ENCODE data around the gene P2RY6. TPM values are rescaled to one million over a fixed set of nuclear protein-coding genes. Genes with fewer than 3 reads are reported as not detected.

P2RY6 gene
- total and polyA plus RNA-seq, 2 experiments from 2014 or later, result 0.76 to 0.99 TPM

DNA sequence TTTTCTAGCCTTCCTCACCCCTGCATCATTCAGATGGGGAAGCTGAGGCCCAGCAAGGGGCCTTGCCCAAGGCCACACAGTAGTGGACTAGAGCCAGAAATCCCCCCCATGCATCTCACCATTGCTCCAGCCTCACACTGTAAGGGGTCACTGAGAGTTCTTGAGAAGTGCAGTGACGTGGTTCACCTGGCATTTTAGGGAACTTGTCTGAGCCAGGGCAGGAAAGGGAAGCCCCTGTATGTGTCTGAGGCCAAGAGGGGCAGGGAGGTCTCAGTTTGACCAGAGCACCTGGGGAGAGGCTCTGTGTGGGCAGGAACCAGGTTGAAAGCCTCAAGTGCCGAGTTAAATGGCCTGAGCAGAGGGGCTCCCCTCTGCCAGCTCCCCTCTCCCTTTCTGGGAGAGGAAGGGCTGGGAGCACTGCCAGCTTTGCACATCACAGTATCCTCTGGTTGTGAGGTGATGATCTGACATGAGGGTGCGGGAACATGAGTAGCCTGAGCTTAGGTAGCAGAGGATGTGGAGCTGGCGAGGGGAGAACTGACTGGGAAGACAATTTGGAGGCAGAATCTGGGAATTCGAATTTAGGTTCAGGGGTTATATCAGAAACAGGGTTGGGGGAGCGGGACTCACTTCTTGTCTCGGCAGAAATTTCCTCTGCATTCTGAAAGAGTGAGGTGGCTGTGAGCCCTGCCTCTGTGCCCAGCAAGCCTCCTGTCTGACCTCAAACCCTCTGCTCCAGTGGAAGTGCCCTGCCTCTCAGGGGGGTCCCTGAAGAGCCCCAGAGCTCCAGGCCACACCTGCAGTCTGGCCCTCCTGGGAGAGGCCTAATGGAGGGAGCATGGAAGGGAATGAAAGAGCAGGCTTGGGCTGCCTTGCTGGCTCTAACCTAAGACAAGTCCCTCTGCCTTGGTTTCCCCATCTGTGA is 50.5 kb downstream of the P2RY6 start:
- no peak overlapping the region for H3K4me3 ChIP-seq
- no peak overlapping the region for H2AFZ ChIP-seq
- H4K20me1 ChIP-seq (ENCODE audit: insufficient read depth), result peaks cover 6% of the 10 kb centered on the region; the same call in 1 of the 2 replicates
- WGBS, 2 experiments (ENCODE audit: low coverage in 1 of 2, low lambda C conversion rate in 2 of 2, missing lambda C conversion rate in 2 of 2), result 66 to 73% methylated on average over 7 of the region's 7 CpGs
- no peaks in the 10 kb centered on the region for H3K9me2 ChIP-seq (ENCODE audit: insufficient read depth)
- in situ Hi-C loops (cut with MboI), result no loop called here
- H3K27me3 ChIP-seq (replicated peaks; ENCODE audit: insufficient read depth), result no peaks in the 10 kb centered on the region
- H3K36me3 ChIP-seq (ENCODE audit: low read depth), result no peaks in the 10 kb centered on the region
- peaks cover 71% of the 10 kb centered on the region for H3K4me1 ChIP-seq (ENCODE audit: insufficient read depth)
- peaks cover 100% of the 10 kb centered on the region for H3K79me2 ChIP-seq (ENCODE audit: insufficient read depth)
- H3K9ac ChIP-seq, result peak overlapping the region; percentile 59
- peak overlapping the region; percentile 55 for H3K4me2 ChIP-seq (ENCODE audit: unreplicated experiment)
- peak; percentile 61 for DNase-seq
- H3F3A ChIP-seq (ENCODE audit: insufficient read depth), result peaks cover 42% of the 10 kb centered on the region
- no peak for TF ChIP-seq EZH2 (IDR thresholded peaks at IDR 0.05; ENCODE audit: insufficient read depth, poor library complexity, severe bottlenecking)
- TF ChIP-seq EZH2phosphoT487 (IDR thresholded peaks at IDR 0.05; ENCODE audit: insufficient read depth, low read depth), result no peak
- H3K27ac ChIP-seq, result peak overlapping the region; percentile 74
- H3K9me3 ChIP-seq (ENCODE audit: low read depth), result no peaks in the 10 kb centered on the region

DNA sequence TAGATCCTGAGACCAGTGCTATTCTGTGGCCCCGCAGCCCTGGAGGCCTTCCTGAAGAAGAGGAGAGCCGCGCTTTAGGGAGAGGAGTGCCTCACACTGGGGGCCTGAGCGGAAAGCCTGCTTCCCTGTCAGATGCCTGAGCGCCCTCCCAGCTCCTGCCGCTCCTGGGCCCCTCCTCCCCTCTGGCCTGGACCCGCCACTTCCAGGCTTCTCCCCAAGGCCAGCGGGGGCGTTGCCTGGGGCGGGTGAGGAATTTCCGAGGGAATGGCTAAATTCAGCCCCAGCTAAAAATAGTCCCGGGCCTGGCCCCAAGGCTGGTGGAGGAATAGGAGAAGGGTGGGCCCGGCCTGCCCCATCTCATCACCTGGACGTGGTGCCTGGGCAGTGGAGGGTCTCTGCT is 51.3 kb downstream of the P2RY6 start:
- in situ Hi-C loops (cut with MboI), result no loop called here
- peak overlapping the region; percentile 29; the same call in 1 of the 2 replicates for H3K4me3 ChIP-seq

DNA sequence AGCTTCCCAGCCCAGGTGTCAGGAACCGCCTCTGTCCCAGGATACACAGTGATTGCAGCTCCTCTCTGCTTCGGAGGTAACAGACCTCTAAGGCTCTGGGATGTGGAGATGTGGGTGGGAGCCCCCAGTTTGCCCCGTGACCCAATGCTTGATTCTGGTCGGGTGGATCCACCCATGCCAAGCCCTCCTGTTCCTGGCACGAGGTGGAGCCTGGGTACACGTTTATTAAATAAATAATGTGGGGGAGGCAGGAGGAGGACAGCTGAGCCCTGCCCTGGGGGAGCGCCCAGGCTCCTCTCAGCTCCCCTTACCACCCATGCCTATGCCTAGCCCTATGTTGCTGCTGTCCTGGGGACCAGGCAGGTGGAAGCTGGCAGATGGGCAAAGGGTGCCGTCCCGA is 52.0 kb downstream of the P2RY6 start:
- Histone ChIP-seq H3K27ac (peak overlapping the region; percentile 74), H3K4me2 (ENCODE audit: unreplicated experiment) (peak overlapping the region; percentile 55), H2AFZ (no peak overlapping the region), H4K20me1 (ENCODE audit: insufficient read depth) (no peaks in the 10 kb centered on the region; the same call in 1 of the 2 replicates), H3K36me3 (ENCODE audit: low read depth) (no peaks in the 10 kb centered on the region), H3K4me3 (peak overlapping the region; percentile 29; the same call in 1 of the 2 replicates), H3K9ac (peak overlapping the region; percentile 59), H3K9me3 (ENCODE audit: low read depth) (no peaks in the 10 kb centered on the region), H3K27me3 (replicated peaks; ENCODE audit: insufficient read depth) (no peaks in the 10 kb centered on the region), H3K79me2 (ENCODE audit: insufficient read depth) (peaks cover 100% of the 10 kb centered on the region), H3K9me2 (ENCODE audit: insufficient read depth) (no peaks in the 10 kb centered on the region), H3K4me1 (ENCODE audit: insufficient read depth) (peaks cover 74% of the 10 kb centered on the region), H3F3A (ENCODE audit: insufficient read depth) (peaks cover 45% of the 10 kb centered on the region)
- TF ChIP-seq EZH2 (IDR thresholded peaks at IDR 0.05; ENCODE audit: insufficient read depth, poor library complexity, severe bottlenecking), result no peak
- DNase-seq, result no peak
- WGBS, 2 experiments (ENCODE audit: low coverage in 1 of 2, low lambda C conversion rate in 2 of 2, missing lambda C conversion rate in 2 of 2), result 82 to 84% methylated on average over 9 of the region's 9 CpGs
- in situ Hi-C loops (cut with MboI), result no loop called here

More for the DNA sequence above, 51.3 kb downstream of the P2RY6 start:
- peak; percentile 87 for DNase-seq
- 10 to 17% methylated on average over 12 to 14 of the region's 14 CpGs for WGBS, 2 experiments (ENCODE audit: low coverage in 1 of 2, low lambda C conversion rate in 2 of 2, missing lambda C conversion rate in 2 of 2)
- Histone ChIP-seq H3F3A (ENCODE audit: insufficient read depth) (peaks cover 45% of the 10 kb centered on the region), H3K27ac (peak overlapping the region; percentile 74), H3K4me1 (ENCODE audit: insufficient read depth) (peaks cover 74% of the 10 kb centered on the region), H3K4me2 (ENCODE audit: unreplicated experiment) (peak overlapping the region; percentile 55), H4K20me1 (ENCODE audit: insufficient read depth) (peaks cover 3% of the 10 kb centered on the region; the same call in 1 of the 2 replicates), H3K27me3 (replicated peaks; ENCODE audit: insufficient read depth) (no peaks in the 10 kb centered on the region), H3K9ac (peak overlapping the region; percentile 59), H3K79me2 (ENCODE audit: insufficient read depth) (peaks cover 100% of the 10 kb centered on the region), H3K9me3 (ENCODE audit: low read depth) (no peaks in the 10 kb centered on the region), H2AFZ (no peak overlapping the region), H3K36me3 (ENCODE audit: low read depth) (no peaks in the 10 kb centered on the region), H3K9me2 (ENCODE audit: insufficient read depth) (no peaks in the 10 kb centered on the region)
- no peak for TF ChIP-seq EZH2phosphoT487 (IDR thresholded peaks at IDR 0.05; ENCODE audit: insufficient read depth, low read depth)
- no peak for TF ChIP-seq EZH2 (IDR thresholded peaks at IDR 0.05; ENCODE audit: insufficient read depth, poor library complexity, severe bottlenecking)

DNA sequence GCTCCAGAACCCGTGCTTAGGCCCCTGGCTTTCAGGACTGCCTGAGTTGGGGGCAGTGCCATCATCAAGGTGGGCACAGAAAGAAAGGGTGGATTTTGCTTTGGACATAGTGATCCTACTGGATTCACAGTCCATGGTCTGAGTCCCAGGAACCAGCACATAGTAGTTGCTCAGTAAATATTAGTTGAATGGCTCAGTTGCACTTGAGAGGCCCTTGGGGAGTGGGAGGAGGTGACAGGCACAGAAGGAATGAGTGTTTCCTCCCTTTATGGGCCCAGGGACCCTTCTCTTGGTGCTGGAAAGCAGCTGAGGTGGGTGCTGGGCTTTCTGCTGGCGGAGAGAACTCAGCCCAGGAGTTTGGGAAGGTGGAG is 52.5 kb downstream of the P2RY6 start:
- H3K9ac ChIP-seq, result peak overlapping the region; percentile 59
- peak overlapping the region; percentile 55 for H3K4me2 ChIP-seq (ENCODE audit: unreplicated experiment)

More for the DNA sequence above, 52.5 kb downstream of the P2RY6 start:
- peaks cover under 1% of the 10 kb centered on the region; the same call in 1 of the 2 replicates for H4K20me1 ChIP-seq (ENCODE audit: insufficient read depth)
- H2AFZ ChIP-seq, result no peak overlapping the region
- H3K4me1 ChIP-seq (ENCODE audit: insufficient read depth), result peaks cover 74% of the 10 kb centered on the region
- TF ChIP-seq EZH2 (IDR thresholded peaks at IDR 0.05; ENCODE audit: insufficient read depth, poor library complexity, severe bottlenecking) (no peak), EZH2phosphoT487 (IDR thresholded peaks at IDR 0.05; ENCODE audit: insufficient read depth, low read depth) (no peak)
- H3K4me3 ChIP-seq, result no peak overlapping the region
- no peaks in the 10 kb centered on the region for H3K9me3 ChIP-seq (ENCODE audit: low read depth)
- H3F3A ChIP-seq (ENCODE audit: insufficient read depth), result peaks cover 44% of the 10 kb centered on the region
- peak overlapping the region; percentile 74; the same call in 1 of the 2 replicates for H3K27ac ChIP-seq
- H3K9me2 ChIP-seq (ENCODE audit: insufficient read depth), result no peaks in the 10 kb centered on the region
- no peaks in the 10 kb centered on the region for H3K36me3 ChIP-seq (ENCODE audit: low read depth)
- peaks cover 99% of the 10 kb centered on the region for H3K79me2 ChIP-seq (ENCODE audit: insufficient read depth)
- no peak for DNase-seq
- in situ Hi-C loops (cut with MboI), result no loop called here
- WGBS, 2 experiments (ENCODE audit: low coverage in 1 of 2, low lambda C conversion rate in 2 of 2, missing lambda C conversion rate in 2 of 2), result 98 to 100% methylated on average over 2 of the region's 2 CpGs
- H3K27me3 ChIP-seq (replicated peaks; ENCODE audit: insufficient read depth), result no peaks in the 10 kb centered on the region

All from GM23248 (cell line).